K562 (cell line): ENCODE results near the gene CBLC. TPM values are rescaled to one million over a fixed set of nuclear protein-coding genes. Genes with fewer than 3 reads are reported as not detected.

Experiments used
- ATAC-seq: fragments of 200-7000 bp; cut with Tn5 transposase; 3 replicates; pipeline ENCODE4 v1.9.1; 2020; ENCODE audit warnings: moderate library complexity
- BruUV-seq: library from RNA; stranded (reverse); fragments of 400-500 nt; replicated peaks from 2 replicates; lab custom pipeline; 2021; lab: Mats Ljungman, UMichigan
- CTCF ChIA-PET: fragments of 300-600 bp; formaldehyde crosslinking; extraction: SDS; loops from one replicate; lab custom pipeline; 2021; ENCODE audit warnings: low intra/inter-chr PET ratio; lab: Yijun Ruan, JAX
- POLR2A ChIA-PET: fragments of 300-600, 350-650 bp; sonication (Branson Sonifier 250); formaldehyde crosslinking; extraction: SDS; loops from one replicate; lab custom pipeline; 2021; ENCODE audit warnings: antibody characterized with exemption, inconsistent platforms; lab: Yijun Ruan, JAX
- DNase-seq, 4 experiments: peaks; one replicate each; pipeline versions ENCODE4 v3.0.0 to v3.0.0-alpha.2; 2011 to 2018; ENCODE audit warnings: low spot score in 3 of 4, mixed read lengths in 3 of 4; ENCODE audit errors: extremely low read depth in 1 of 4
- FAIRE-seq: peaks from 2 replicates; lab custom pipeline; 2011; peaks lifted over from hg19 to GRCh38; lab: Jason Lieb, UNC
- H2AFZ ChIP-seq: 2 replicates; pipeline ENCODE4 v1.6.0; 2011; ENCODE audit warnings: low read depth, low read length, control low read depth, inconsistent platforms
- H3K27ac ChIP-seq: fragments of 200-600 bp; 3 replicates; pipeline ENCODE4 v1.8.0; 2011; ENCODE audit warnings: low read depth, mild to moderate bottlenecking, control low read depth, inconsistent platforms, low read length, moderate library complexity, mixed read lengths; ENCODE audit errors: extremely low read depth
- H3K27me3 ChIP-seq, 2 experiments: fragments of 300-600 bp in 1 of 2; 2 replicates in 1 of 2; 3 replicates in 1 of 2; pipeline versions ENCODE4 v1.6.0 to v1.8.0; 2011; ENCODE audit warnings: inconsistent platforms in 2 of 2, low read length in 2 of 2, mild to moderate bottlenecking in 1 of 2, mixed read lengths in 1 of 2, moderate library complexity in 1 of 2; ENCODE audit not compliant: control insufficient read depth in 2 of 2, insufficient read depth in 2 of 2
- H3K36me3 ChIP-seq: fragments of 300-600 bp; 3 replicates; pipeline ENCODE4 v1.8.0; 2011; ENCODE audit warnings: mild to moderate bottlenecking, low read length, inconsistent platforms; ENCODE audit not compliant: control insufficient read depth, insufficient read depth
- H3K4me1 ChIP-seq, 2 experiments: fragments of 200-600 bp in 1 of 2; replicated peaks in 1 of 2; 2 replicates in 1 of 2; 3 replicates in 1 of 2; pipeline versions ENCODE4 v1.5.1 to v1.8.0; 2011; ENCODE audit warnings: inconsistent platforms in 2 of 2, low read length in 2 of 2, mild to moderate bottlenecking in 1 of 2, mixed read lengths in 1 of 2, moderate library complexity in 1 of 2; ENCODE audit not compliant: control insufficient read depth in 2 of 2, insufficient read depth in 2 of 2
- H3K4me2 ChIP-seq: 2 replicates; pipeline ENCODE4 v1.6.1; 2011; ENCODE audit warnings: low read length, control low read depth, inconsistent platforms, mixed read lengths; ENCODE audit not compliant: insufficient read depth
- H3K4me3 ChIP-seq: fragments of 200-600 bp; sonication (generic), shearing (Covaris generic); 2 replicates; pipeline ENCODE4 v1.5.1; 2016; ENCODE audit warnings: control low read depth, inconsistent platforms
- H3K79me2 ChIP-seq: fragments of 200-600 bp; 3 replicates; pipeline ENCODE4 v1.8.0; 2011; ENCODE audit warnings: low read length, inconsistent platforms; ENCODE audit not compliant: control insufficient read depth, insufficient read depth
- H3K9ac ChIP-seq, 2 experiments: 2 replicates each; pipeline versions ENCODE4 v1.6.0 to v1.6.1; 2011; ENCODE audit warnings: low read depth in 2 of 2, low read length in 2 of 2, control low read depth in 1 of 2, inconsistent platforms in 1 of 2, mild to moderate bottlenecking in 1 of 2, mixed read lengths in 1 of 2; ENCODE audit not compliant: insufficient read depth in 1 of 2
- H3K9me1 ChIP-seq: one replicate; pipeline ENCODE4 v1.6.0; 2011; ENCODE audit warnings: inconsistent platforms, mild to moderate bottlenecking, low read length, moderate library complexity; ENCODE audit not compliant: control insufficient read depth, insufficient read depth
- H3K9me3 ChIP-seq: replicated peaks from 2 replicates; pipeline ENCODE4 v1.5.1; 2011; ENCODE audit warnings: low read depth, low read length, inconsistent platforms; ENCODE audit not compliant: control insufficient read depth, insufficient read depth
- H4K20me1 ChIP-seq: replicated peaks from 2 replicates; pipeline ENCODE4 v1.6.1; 2011; ENCODE audit warnings: low read length, inconsistent platforms, mixed read lengths; ENCODE audit not compliant: control insufficient read depth, insufficient read depth
- HNRNPL ChIP-seq: fragments of 200-400 bp; formaldehyde crosslinking; IDR thresholded peaks from 2 replicates; pipeline ENCODE4 v1.6.1; 2017; ENCODE audit warnings: low read depth, mild to moderate bottlenecking, low read length
- KLF16 ChIP-seq: IDR thresholded peaks from 2 replicates; pipeline ENCODE4 v1.6.1; 2016; ENCODE audit warnings: antibody characterized with exemption
- NFYB ChIP-seq: IDR thresholded peaks from 2 replicates; pipeline ENCODE4 v1.6.1; 2011; ENCODE audit warnings: mild to moderate bottlenecking, moderate library complexity; ENCODE audit not compliant: insufficient read length; ENCODE audit errors: extremely low read depth
- NR2F6 ChIP-seq: fragments of 450-650 bp; formaldehyde crosslinking; IDR thresholded peaks from 2 replicates; pipeline ENCODE4 v1.4.0; 2020; ENCODE audit warnings: mild to moderate bottlenecking
- NRF1 ChIP-seq, 2 experiments: fragments of 450-650 bp; IDR thresholded peaks in 1 of 2; conservative IDR thresholded peaks in 1 of 2; 2 replicates each; pipeline ENCODE4 v1.6.1; 2014; ENCODE audit warnings: mild to moderate bottlenecking in 2 of 2
- TAF7 ChIP-seq: fragments of 450-650 bp; IDR thresholded peaks from 2 replicates; pipeline ENCODE4 v1.6.1; 2016; ENCODE audit warnings: missing genetic modification characterization, missing compliant biosample characterization
- TGIF2 ChIP-seq: sonication (generic); formaldehyde crosslinking; IDR thresholded peaks from 2 replicates; pipeline ENCODE4 v1.8.1; 2022; ENCODE audit warnings: mild to moderate bottlenecking, missing genetic modification reagents, moderate library complexity
- ZNF41 ChIP-seq: fragments of 250-450 bp; sonication (Bioruptor Pico); conservative IDR thresholded peaks from 2 replicates; pipeline ENCODE4 v1.4.0; 2020; ENCODE audit warnings: mild to moderate bottlenecking
- ZNF507 ChIP-seq: conservative IDR thresholded peaks from 2 replicates; pipeline ENCODE4 v1.6.1; 2017; ENCODE audit warnings: missing genetic modification characterization, missing compliant biosample characterization
- ZNF668 ChIP-seq: fragments of 250-450 bp; sonication (Bioruptor Pico); IDR thresholded peaks from 2 replicates; pipeline ENCODE4 v1.8.0; 2022; ENCODE audit warnings: mild to moderate bottlenecking, inconsistent platforms
- ZNF75A ChIP-seq: fragments of 450-650 bp; formaldehyde crosslinking; IDR thresholded peaks from 2 replicates; pipeline ENCODE4 v1.4.0; 2020; ENCODE audit warnings: mild to moderate bottlenecking
- WGBS: fragments of 100-300 bp; shearing (Covaris generic); methylation state at CpG from one replicate; pipeline ENCODE4 v1.1.6; 2016; ENCODE audit warnings: low coverage, mixed read lengths; ENCODE audit not compliant: insufficient coverage; ENCODE audit errors: missing lambda C conversion rate; 5-methylcytosine and 5-hydroxymethylcytosine counted together
- in situ Hi-C: fragments of 300-500 bp; cut with MboI; formaldehyde crosslinking; loops from 4 replicates; pipeline ENCODE4 v1.15.0; 2018; ENCODE audit warnings: inconsistent platforms, mixed read lengths
- intact Hi-C: fragments of 100-400 bp; cut with micrococcal nuclease; formaldehyde crosslinking; loops from 2 replicates; pipeline ENCODE4 v1.14.2; 2022
- polyA plus RNA-seq, 8 experiments: library from polyadenylated mRNA; depleted of rRNA in 4 of 8; stranded (reverse) in 5 of 8; unstranded in 3 of 8; fragments of >200 nt; fragmentation: Nextera tagmentation in 2 of 8; fragmentation: Illumina TruSeq in 1 of 8; extraction: Ambion mirVana in 2 of 8; extraction: Trizol in 1 of 8; gene quantifications; 2 replicates each; pipeline versions ENCODE4 v1.2.1 to v1.2.3, GENCODE V29; 2011 to 2014; ENCODE audit warnings: inconsistent platforms in 1 of 8, missing spikeins in 1 of 8
- total RNA-seq, 7 experiments: library from RNA; depleted of rRNA in 6 of 7; stranded (reverse); fragments of >200 nt in 6 of 7; fragmentation: Illumina TruSeq in 2 of 7; extraction: Trizol in 2 of 7; gene quantifications; 2 replicates each; pipeline versions ENCODE4 v1.2.1 to v1.2.3, GENCODE V29; 2011 to 2021; ENCODE audit warnings: low replicate concordance in 1 of 7
- TF ChIP-seq, protein P1 (sequence below): fragments of 450-650 bp; formaldehyde crosslinking; IDR thresholded peaks from 2 replicates; pipeline ENCODE4 v1.4.0; 2022; ENCODE audit warnings: mild to moderate bottlenecking, moderate library complexity

Gene CBLC
- total and polyA plus RNA-seq, 9 of the 15 experiments (the other 6 are each of a cell fraction or from before 2014, with no cell fraction given): 0.09 TPM; not detected in 8

- Histone ChIP-seq H3K27ac (no peak overlapping the region), H3K9me1 (no peaks in the 10 kb centered on the region), H3K4me2 (no peak overlapping the region), H3K9me3 (no peaks in the 10 kb centered on the region), H3K4me3 (no peak overlapping the region), H4K20me1 (no peaks in the 10 kb centered on the region), H3K27me3 (no peaks in the 10 kb centered on the region), H3K4me1 (no peaks in the 10 kb centered on the region; a peak in 2 of 5 replicates), H2AFZ (no peak overlapping the region), H3K36me3 (no peaks in the 10 kb centered on the region), H3K9ac (no peak overlapping the region), H3K79me2 (no peaks in the 10 kb centered on the region)
- POLR2A ChIA-PET: interaction anchor here (0.6 kb wide), 1 partner anchor 58 kb away, joined by 3 read pairs; no protein-coding TSS in a partner anchor
- no peak for ATAC-seq
- no peak for TF ChIP-seq HNRNPL
- 0 out of 4 replicates have a peak, but pooled peaks of 1 of the 2 experiments have one; percentile 15 for TF ChIP-seq NRF1 (conservative IDR thresholded peaks at IDR 0.05 in 1 of 2, IDR thresholded peaks at IDR 0.05 in 1 of 2)
- no peak for DNase-seq
- intact Hi-C loops (no loop called here), in situ Hi-C loops (no loop called here)
- 40% methylated on average over 9 of the region's 9 CpGs for WGBS
- no peak for FAIRE-seq
- no TSS peak for BruUV-seq
- CTCF ChIA-PET: no interaction called here
These were observed 14.6 kb downstream of the CBLC start for GRCh38 chr19:44792281-44792680.

DNA sequence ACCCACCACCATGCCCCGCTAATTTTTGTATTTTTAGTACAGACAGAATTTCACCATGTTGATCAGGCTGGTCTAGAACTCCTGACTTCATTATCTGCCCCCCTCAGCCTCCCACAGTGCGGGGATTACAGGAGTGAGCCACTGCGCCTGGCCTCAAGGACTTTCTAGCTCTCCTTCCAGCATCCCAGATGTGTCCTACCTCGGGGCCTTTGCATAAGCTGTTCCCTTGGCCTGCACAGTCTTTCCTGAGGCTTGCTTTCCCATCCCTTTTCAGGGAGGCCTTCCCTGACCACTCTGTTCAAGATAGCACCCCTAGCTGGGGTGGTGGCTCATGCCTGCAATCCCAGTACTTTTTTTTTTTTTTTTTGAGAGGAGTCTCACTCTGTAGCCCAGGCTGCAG, 16.9 kb downstream of the CBLC start:
- H3K4me3 ChIP-seq: no peak overlapping the region
- in situ Hi-C loops (no loop called here), intact Hi-C loops (no loop called here)
- 40% methylated on average over 4 of the region's 4 CpGs for WGBS
- H2AFZ ChIP-seq: no peak overlapping the region
- no peak for DNase-seq
- H3K27ac ChIP-seq: no peak overlapping the region
- no peak overlapping the region for H3K9ac ChIP-seq
- no peaks in the 10 kb centered on the region for H3K9me1 ChIP-seq
- no peaks in the 10 kb centered on the region for H3K79me2 ChIP-seq
- no peak for FAIRE-seq
- H3K36me3 ChIP-seq: no peaks in the 10 kb centered on the region
- no peaks in the 10 kb centered on the region for H3K9me3 ChIP-seq
- TF ChIP-seq KLF16 (no peak), ZNF75A (CRISPR knock-in tag) (no peak), ZNF507 (tag) (no peak), ZNF668 (CRISPR knock-in tag) (no peak), TGIF2 (CRISPR knock-in tag) (no peak), NFYB (no peak), NR2F6 (CRISPR knock-in tag) (no peak), TAF7 (tag) (no peak), ZNF41 (CRISPR knock-in tag) (no peak)
- TF ChIP-seq, protein P1, sequence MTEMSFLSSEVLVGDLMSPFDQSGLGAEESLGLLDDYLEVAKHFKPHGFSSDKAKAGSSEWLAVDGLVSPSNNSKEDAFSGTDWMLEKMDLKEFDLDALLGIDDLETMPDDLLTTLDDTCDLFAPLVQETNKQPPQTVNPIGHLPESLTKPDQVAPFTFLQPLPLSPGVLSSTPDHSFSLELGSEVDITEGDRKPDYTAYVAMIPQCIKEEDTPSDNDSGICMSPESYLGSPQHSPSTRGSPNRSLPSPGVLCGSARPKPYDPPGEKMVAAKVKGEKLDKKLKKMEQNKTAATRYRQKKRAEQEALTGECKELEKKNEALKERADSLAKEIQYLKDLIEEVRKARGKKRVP (CRISPR knock-in tag): no peak
- H4K20me1 ChIP-seq: no peaks in the 10 kb centered on the region
- ATAC-seq: no peak
- POLR2A ChIA-PET: interaction anchor here (0.7 kb wide), 1 partner anchor 18 kb away, joined by 3 read pairs; no protein-coding TSS in a partner anchor
- H3K27me3 ChIP-seq: no peaks in the 10 kb centered on the region
- peaks cover 0 to under 1% of the 10 kb centered on the region in 2 experiments; a peak in 2 of 5 replicates for H3K4me1 ChIP-seq
- CTCF ChIA-PET: no interaction called here
- no peak overlapping the region for H3K4me2 ChIP-seq
- BruUV-seq: no TSS peak
